Body of pancreas (tissue), 4 donors: Measurements from ENCODE around the gene VAV1.

Experiments used
- POLR2A ChIP-seq, 3 donors: fragments of 450-650 bp; IDR thresholded peaks; one replicate each; pipeline ENCODE4 v1.6.1; 2016; ENCODE audit warnings: antibody characterized with exemption in 3 of 3, mild to moderate bottlenecking in 2 of 3
- TF ChIP-seq, protein P1 (sequence below), 7 experiments: fragments of 450-650 bp in 4 of 7; fragments of 200-600 bp in 3 of 7; sonication (generic) in 3 of 7; IDR thresholded peaks; one replicate each; pipeline ENCODE4 v1.5.1; 2016 to 2019; ENCODE audit warnings: antibody characterized with exemption in 7 of 7

GRCh38 chr19:6796278-6796677, 23.8 kb downstream of the VAV1 start:
- TF ChIP-seq, protein P1, sequence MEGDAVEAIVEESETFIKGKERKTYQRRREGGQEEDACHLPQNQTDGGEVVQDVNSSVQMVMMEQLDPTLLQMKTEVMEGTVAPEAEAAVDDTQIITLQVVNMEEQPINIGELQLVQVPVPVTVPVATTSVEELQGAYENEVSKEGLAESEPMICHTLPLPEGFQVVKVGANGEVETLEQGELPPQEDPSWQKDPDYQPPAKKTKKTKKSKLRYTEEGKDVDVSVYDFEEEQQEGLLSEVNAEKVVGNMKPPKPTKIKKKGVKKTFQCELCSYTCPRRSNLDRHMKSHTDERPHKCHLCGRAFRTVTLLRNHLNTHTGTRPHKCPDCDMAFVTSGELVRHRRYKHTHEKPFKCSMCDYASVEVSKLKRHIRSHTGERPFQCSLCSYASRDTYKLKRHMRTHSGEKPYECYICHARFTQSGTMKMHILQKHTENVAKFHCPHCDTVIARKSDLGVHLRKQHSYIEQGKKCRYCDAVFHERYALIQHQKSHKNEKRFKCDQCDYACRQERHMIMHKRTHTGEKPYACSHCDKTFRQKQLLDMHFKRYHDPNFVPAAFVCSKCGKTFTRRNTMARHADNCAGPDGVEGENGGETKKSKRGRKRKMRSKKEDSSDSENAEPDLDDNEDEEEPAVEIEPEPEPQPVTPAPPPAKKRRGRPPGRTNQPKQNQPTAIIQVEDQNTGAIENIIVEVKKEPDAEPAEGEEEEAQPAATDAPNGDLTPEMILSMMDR (IDR thresholded peaks at IDR 0.05), result no peak
- no peak for TF ChIP-seq POLR2A (IDR thresholded peaks at IDR 0.05)
